SK-N-MC (cell line): Measurements from ENCODE around the gene ST3GAL4.

Experiments
- DNase-seq: peaks from one replicate; pipeline ENCODE4 v3.0.0-alpha.2; 2011; ENCODE audit warnings: low read depth, low spot score
- H3K27ac ChIP-seq: fragments of 200-600 bp; sonication (generic); 2 replicates; pipeline ENCODE4 v1.5.1; 2016; ENCODE audit warnings: mixed run types
- H3K36me3 ChIP-seq: fragments of 200-600 bp; sonication (generic); 2 replicates; pipeline ENCODE4 v1.6.1; 2017; ENCODE audit warnings: antibody characterized with exemption, low read length, mixed read lengths; ENCODE audit not compliant: insufficient read depth
- H3K4me3 ChIP-seq: fragments of 200-600 bp; sonication (generic); 2 replicates; pipeline ENCODE4 v1.5.1; 2016
- H3K9ac ChIP-seq: fragments of 200-600 bp; sonication (generic); 2 replicates; pipeline ENCODE4 v1.8.0; 2017; ENCODE audit warnings: mixed run types, mixed read lengths; ENCODE audit not compliant: insufficient read length
- H3K9me3 ChIP-seq: fragments of 200-600 bp; sonication (generic); 2 replicates; pipeline ENCODE4 v1.6.1; 2017; ENCODE audit warnings: low read depth, mild to moderate bottlenecking, antibody characterized with exemption, low read length, moderate library complexity, mixed read lengths
- EZH2 ChIP-seq: fragments of 200-600 bp; sonication (generic); IDR thresholded peaks from one replicate; pipeline ENCODE4 v1.6.1; 2017; ENCODE audit warnings: antibody characterized with exemption
- FOXP2 ChIP-seq: optimal IDR thresholded peaks from 2 replicates; pipeline ENCODE3; 2011; ENCODE audit warnings: mild to moderate bottlenecking, moderate library complexity; ENCODE audit not compliant: insufficient read depth; ENCODE audit errors: extremely low read length, control extremely low read depth
- POLR2AphosphoS5 ChIP-seq: IDR thresholded peaks from 2 replicates; pipeline ENCODE4 v1.6.1; 2012; ENCODE audit warnings: mild to moderate bottlenecking, low read depth, low read length, borderline replicate concordance

Gene ST3GAL4

DNA sequence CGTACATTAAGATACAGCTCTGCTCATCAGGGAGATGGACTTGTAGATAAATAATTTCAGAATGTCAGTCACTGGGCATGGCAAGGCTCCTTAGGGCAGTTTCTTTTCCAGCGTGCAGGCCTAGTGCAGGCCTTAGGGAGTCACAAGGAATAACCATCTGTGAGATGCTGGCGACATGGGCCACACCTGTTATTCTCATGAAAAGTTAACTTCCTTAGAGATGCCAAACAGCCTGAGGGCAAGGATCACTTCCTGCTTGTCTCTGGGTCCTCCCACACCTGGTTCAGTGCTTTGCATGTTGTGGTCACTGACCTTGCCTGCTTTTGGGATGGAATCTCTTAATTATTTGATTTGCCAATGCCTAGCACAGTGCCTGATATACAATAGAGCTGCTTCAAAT is 70.6 kb downstream of the ST3GAL4 start:
- Histone ChIP-seq H3K36me3 (no peaks in the 10 kb centered on the region), H3K9me3 (no peaks in the 10 kb centered on the region), H3K4me3 (no peak overlapping the region), H3K27ac (no peak overlapping the region), H3K9ac (no peak overlapping the region)
- DNase-seq: no peak
- TF ChIP-seq FOXP2: no peak
- TF ChIP-seq POLR2AphosphoS5: no peak
- TF ChIP-seq EZH2: no peak

DNA sequence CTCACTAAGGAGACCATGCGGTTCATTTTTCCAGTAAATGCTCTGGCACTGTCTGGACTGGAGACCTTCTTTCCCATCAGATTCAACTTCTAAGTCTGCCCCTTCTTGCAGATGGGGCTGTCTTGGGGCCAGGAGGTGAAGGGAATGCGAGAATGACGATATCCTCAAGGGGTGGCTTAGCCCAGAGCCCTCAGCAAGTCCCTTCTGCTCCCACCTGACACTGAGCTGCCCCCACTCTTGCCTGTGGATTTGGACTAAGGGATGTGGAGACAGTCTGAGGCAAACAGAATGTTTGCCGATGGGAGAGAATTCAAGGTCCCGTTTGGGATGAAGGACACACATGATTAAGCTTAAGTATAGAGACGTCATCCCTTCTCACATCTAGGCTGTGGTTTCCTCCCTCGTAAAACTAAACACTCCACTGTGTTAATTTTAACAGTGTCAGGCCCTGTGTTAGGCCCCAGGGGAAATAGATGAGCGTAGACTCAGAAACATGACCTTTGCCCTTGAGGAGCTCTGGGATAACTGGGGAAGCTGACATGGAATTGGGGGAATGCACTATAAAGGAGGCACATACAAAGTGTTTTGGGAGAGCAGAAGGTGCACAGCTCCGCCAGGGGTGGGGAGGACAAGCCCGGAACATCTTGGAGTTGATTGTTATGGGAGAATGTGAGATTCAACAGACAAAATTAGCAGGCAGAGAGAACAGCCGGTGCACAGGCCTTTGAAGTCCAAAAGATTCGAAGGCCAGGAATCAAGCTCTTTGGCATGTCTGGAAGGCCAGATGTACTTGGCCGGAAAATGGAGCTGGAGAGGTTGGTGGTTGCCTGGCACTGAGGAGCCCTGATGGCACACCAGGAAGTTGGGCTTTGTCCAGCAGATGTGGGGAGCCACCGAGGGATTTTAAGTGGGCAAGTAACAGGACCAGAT is 71.6 kb downstream of the ST3GAL4 start:
- no peak overlapping the region for H3K4me3 ChIP-seq
- H3K9me3 ChIP-seq: no peaks in the 10 kb centered on the region
- DNase-seq: no peak
- TF ChIP-seq EZH2: no peak
- TF ChIP-seq POLR2AphosphoS5: no peak
- H3K9ac ChIP-seq: peak overlapping the region; percentile 6
- H3K36me3 ChIP-seq: no peaks in the 10 kb centered on the region
- no peak overlapping the region for H3K27ac ChIP-seq

DNA sequence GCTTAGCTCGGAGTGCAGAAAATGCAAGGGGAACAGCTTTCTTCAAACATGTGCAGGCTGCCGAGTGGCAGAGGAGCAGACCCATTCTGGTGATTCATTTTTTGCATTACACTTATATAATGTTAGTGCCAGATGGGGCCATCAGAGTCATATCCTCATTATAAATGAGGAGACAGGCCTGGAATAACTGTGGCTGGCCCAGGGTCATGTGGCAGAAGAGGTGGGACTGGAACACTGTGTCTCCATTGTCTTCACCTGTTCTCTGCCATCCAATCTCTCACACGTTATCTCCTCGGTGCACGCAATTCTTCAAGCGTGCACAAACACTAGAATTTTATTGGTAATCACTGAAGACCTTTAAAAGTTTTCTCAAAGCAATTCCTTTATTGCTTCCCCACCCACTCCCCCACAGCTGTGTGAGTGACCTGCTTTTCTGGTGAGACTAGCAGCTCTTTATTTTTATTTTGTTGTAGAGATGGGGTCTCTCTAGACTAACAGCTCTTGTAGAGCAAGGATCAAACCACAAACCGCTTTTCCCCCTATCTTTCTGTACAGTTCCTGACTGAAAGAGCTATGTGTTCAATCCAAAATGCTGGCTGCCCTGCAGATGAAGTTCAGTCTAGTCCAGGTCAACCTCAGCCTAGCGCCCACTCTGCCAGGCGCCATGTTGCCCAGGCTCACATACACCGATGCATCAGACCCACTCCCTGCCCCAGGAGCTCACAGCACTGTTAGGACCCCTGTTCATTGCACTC is 75.3 kb downstream of the ST3GAL4 start:
- Histone ChIP-seq H3K4me3 (no peak overlapping the region), H3K9me3 (no peaks in the 10 kb centered on the region), H3K9ac (no peak overlapping the region), H3K27ac (no peak overlapping the region), H3K36me3 (no peaks in the 10 kb centered on the region)
- TF ChIP-seq FOXP2 (no peak), EZH2 (no peak), POLR2AphosphoS5 (no peak)
- no peak for DNase-seq

DNA sequence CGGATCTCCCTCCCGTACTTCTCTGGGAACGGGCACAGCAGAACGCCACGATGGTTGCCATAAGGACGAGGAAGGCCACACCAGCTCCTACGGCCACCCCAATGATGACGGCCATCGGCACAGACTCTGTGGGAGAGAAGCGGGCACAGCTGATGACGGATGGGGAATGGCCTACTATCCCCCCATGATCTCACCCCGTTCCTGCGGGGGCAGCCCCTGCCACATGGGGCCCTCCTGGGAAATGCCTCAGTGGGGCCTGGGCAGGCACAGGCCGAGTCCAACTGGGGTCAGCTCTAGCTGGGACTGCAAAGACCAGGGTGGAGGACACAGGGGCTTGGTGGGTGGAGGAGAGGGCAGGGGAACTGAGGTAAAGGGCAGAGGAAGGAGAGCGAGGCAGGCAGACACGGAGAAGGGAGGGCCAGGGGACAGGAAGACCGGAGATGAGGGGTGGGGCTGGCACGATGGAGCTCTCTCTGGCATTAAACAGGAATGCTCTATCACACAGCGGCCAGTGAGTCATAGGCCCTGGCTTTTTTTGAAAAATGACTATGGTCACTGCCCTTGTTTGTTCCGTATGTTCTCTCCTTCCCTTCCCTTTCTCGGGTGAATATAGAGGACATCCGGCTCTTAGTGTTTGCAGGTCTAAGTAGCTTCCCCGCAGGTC is 76.0 kb downstream of the ST3GAL4 start:
- H3K9ac ChIP-seq: no peak overlapping the region
- no peaks in the 10 kb centered on the region for H3K36me3 ChIP-seq
- DNase-seq: no peak
- no peak for TF ChIP-seq EZH2
- TF ChIP-seq FOXP2: no peak
- no peak for TF ChIP-seq POLR2AphosphoS5
- H3K9me3 ChIP-seq: no peaks in the 10 kb centered on the region
- no peak overlapping the region for H3K27ac ChIP-seq
- H3K4me3 ChIP-seq: no peak overlapping the region

DNA sequence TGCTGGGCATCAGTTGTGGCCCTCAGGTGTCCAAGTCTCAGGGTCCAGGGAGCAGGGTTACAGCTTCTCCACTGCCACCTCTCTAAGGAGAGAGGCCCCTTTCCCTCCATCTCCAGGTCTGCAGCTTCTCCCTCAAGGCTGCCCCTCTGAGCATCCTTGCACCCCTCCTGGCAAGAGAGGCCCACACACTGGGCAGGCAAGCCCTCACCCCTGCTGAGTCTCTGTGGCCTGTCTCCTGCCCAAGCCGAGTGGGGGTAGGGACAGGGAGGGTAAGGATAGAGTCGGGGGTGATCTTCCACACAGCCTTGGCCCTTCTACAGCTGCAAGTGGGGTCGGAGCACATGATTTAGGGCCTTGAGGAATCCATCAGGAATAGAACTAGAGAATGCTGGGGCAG is 76.6 kb downstream of the ST3GAL4 start:
- no peak overlapping the region for H3K9ac ChIP-seq
- no peak overlapping the region for H3K27ac ChIP-seq
- TF ChIP-seq POLR2AphosphoS5: no peak
- no peak for TF ChIP-seq FOXP2
- no peak for TF ChIP-seq EZH2

DNA sequence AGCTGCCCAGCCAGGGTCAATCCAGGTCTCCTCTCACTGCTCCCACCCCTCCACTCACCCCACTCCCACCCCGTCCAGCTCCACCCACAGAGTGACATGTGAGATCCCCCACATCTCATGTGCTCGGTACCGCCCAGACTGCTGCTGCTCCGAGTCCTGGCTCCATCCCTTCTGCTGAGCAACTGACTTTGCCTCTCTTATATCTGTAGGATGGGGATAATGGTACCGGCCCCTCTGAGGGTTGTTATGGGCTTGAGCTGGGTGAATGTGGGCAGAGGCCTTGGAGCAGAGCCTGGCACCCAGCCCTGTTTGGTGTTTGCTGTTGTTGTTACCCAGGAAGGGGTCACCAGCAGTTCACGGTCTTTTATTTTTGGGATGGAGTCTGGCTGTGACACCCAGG is 77.0 kb downstream of the ST3GAL4 start:
- DNase-seq: no peak
- Histone ChIP-seq H3K9ac (no peak overlapping the region), H3K36me3 (no peaks in the 10 kb centered on the region), H3K27ac (no peak overlapping the region), H3K4me3 (no peak overlapping the region), H3K9me3 (no peaks in the 10 kb centered on the region)
- TF ChIP-seq EZH2 (no peak), POLR2AphosphoS5 (no peak), FOXP2 (no peak)

More for the DNA sequence above, 76.6 kb downstream of the ST3GAL4 start:
- Histone ChIP-seq H3K36me3 (no peaks in the 10 kb centered on the region), H3K4me3 (no peak overlapping the region), H3K9me3 (no peaks in the 10 kb centered on the region)
- no peak for DNase-seq

DNA sequence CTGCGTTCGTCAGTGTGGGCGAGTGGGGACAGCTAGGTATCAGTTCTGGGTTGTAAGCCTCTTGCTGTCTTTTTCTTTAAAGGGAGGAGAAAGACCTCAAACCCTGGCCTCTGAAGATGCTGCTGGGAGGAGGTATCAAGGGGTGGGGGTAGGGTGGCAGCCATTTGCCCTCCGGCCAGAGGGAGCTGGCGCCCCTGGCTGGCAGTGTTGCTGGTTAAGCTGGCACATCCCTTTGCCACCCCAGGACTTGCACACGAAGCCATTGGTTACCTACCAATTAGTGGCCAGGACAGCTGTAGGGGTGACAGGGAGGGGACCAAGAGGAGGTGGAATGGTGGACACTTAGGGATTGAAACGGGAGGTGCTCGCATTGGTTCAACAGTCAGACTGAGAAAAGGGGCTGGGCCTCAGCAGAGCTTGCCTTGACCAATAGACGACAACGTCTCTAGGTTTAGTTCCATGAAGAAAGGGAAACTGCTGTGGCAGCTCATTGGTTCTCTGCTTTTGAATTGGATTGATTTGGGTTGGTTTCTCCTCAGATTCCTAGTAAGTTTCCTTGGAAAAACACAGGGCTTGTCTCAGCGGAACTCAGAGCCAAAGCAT is 77.9 kb downstream of the ST3GAL4 start:
- Histone ChIP-seq H3K36me3 (no peaks in the 10 kb centered on the region), H3K27ac (no peak overlapping the region), H3K4me3 (no peak overlapping the region), H3K9me3 (no peaks in the 10 kb centered on the region), H3K9ac (no peak overlapping the region)
- TF ChIP-seq FOXP2: no peak
- no peak for TF ChIP-seq EZH2
- DNase-seq: no peak
